ENCODE measurements around the gene SSNA1.
"Not testable (repeated sequence)": the region's sequence is repeated elsewhere in the genome, so short reads cannot be mapped to it uniquely, and the experiment has no call there.

Gene SSNA1

DNA sequence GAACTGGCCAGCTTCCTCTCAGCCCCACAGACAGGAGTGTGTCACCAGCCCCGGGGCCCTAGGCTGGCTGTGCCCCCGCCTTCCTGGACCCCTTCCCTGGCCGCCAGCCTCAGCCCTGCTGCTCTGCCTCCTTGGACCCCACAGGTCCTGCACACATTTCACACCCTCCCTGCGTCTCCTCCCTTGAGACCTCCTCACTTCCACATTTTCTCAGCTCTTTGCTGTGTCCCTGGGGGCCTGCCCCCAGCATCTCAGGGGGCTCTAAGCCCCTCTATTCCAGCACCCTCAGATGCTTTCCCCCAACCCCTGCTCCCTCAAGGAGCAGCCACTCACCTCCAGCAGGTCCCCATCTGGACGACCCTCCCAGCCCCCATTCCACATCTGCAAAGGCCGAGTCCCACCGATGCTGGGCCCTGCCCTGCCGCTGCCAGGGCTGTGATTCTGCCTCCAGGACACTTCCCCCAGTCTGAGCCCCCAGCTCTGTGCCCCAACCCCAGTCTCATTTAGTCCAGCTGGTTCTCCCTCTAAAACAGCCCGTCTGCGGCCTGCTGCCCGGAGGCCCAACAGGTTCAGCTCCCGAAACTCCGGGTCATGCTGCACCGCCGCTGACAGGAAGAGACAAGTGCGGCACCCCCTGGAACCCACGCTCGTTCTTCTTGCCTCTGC is 46.4 kb downstream of the SSNA1 start:
- DNase-seq, result no peak

- no peak for DNase-seq
These were observed 47.2 kb downstream of the SSNA1 start for GRCh38 chr9:137235424-137236237.

GRCh38 chr9:137236238-137236935 is 47.9 kb downstream of the SSNA1 start:
- peak; percentile 94 for DNase-seq

DNA sequence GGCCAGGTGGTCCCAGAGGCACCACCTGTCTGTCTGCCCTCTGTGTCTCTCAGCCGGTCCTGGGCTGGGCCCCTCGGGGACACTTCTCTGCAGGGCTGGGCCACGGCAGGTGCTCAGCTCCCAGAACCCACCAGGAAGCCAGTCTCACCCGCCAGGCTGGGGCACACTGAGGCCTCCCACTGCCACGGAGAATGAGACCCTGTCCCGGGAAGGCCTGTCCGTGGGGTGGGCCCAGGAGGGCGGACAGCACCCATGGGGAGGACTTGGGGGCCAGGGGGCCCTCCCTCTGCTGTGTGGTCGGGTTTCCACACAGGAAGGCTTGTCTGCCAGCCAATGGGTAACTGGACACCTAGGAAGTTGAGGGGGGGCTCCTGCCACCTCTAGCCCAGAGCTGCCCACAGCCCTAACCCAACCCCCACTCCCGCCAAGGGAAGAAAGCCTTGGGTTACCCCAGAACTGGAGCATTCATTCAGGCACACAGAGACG is 48.5 kb downstream of the SSNA1 start:
- no peak for DNase-seq

GRCh38 chr9:137237759-137238726 is 49.6 kb downstream of the SSNA1 start:
- no peak for DNase-seq

DNA sequence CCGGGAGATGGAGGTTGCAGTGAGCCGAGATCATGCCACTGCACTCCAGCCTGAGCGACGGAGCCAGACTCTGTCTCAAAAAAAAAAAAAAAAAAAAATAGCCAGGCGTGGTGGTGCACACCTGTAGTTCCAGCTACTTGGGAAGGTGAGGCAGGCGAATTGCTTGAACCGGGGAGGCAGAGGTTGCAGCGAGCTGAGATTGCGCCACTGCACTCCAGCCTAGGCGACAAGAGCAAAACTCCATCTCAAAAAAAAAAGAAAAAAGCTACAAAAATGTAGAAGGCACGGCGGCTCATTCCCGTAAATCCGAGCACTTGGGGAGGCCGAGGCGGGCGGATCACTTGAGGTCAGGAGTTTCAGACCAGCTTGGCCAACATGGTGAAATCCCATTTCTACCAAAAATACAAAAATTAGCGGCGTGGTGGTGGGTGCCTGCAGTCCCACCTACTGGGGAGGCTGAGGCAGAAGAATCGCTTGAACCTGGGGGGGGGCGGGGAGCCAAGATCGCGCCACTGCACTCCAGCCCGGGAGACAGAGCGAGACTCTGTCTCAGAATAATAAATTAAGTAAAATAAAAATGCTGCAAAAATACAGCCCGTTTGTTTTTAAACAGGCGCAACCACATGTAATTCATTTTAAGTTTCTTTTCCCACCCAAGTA is 51.2 kb downstream of the SSNA1 start:
- DNase-seq, result not testable (repeated sequence)

All from CD4-positive, alpha-beta T cell treated with Interleukin-6 for 4 hours (primary cell).